H1 (cell line): ENCODE measurements around the gene CCNL2. TPM values are rescaled to one million over a fixed set of nuclear protein-coding genes. Genes with fewer than 3 reads are reported as not detected.

Source experiments
- BCL11A ChIP-seq, 2 experiments: IDR thresholded peaks; one replicate each; pipeline ENCODE4 v1.6.1; 2011; ENCODE audit warnings: low read depth in 2 of 2, low read length in 2 of 2, mild to moderate bottlenecking in 2 of 2
- CHD7 ChIP-seq: fragments of 300-600 bp; sonication (generic); IDR thresholded peaks from 2 replicates; pipeline ENCODE4 v1.7.1; 2012; ENCODE audit warnings: low read length, moderate library complexity, mild to moderate bottlenecking, inconsistent platforms; ENCODE audit not compliant: insufficient replicate concordance
- SP1 ChIP-seq: IDR thresholded peaks from 2 replicates; pipeline ENCODE4 v1.6.1; 2011; ENCODE audit warnings: low read depth, low read length
- polyA plus RNA-seq, 7 experiments: library from polyadenylated mRNA; depleted of rRNA in 3 of 7; stranded (reverse) in 5 of 7; unstranded in 2 of 7; fragments of >200 nt in 5 of 7; fragments of 200-250 nt in 2 of 7; gene quantifications; 1 replicate in 5 of 7; 2 replicates in 1 of 7; 4 replicates in 1 of 7; pipeline versions ENCODE4 v1.2.1 to v1.2.3, GENCODE V29; 2011 to 2013; ENCODE audit warnings: missing spikeins in 2 of 7, mixed read lengths in 2 of 7
- total RNA-seq: library from RNA; stranded (reverse); fragmentation: NEBNext Ultra II Directional; extraction: Animal tissue kit (Norgen Biotek cat#: 25700); gene quantifications from 2 replicates; pipeline ENCODE4 v1.2.1, GENCODE V29; 2021

The CCNL2 gene
- total and polyA plus RNA-seq, 2 of the 8 experiments (the other 6 are each of a cell fraction or from before 2014, with no cell fraction given), result 79.8 to 120 TPM

GRCh38 chr1:1388078-1388472 is 11.1 kb downstream of the CCNL2 start (continued):
- TF ChIP-seq CHD7 (no peak), BCL11A (IDR thresholded peaks at IDR 0.05; ENCODE audit: low read depth in 2 of 2, low read length in 2 of 2) (no peak), SP1 (no peak)
